HUES48 (cell line): Measurements from ENCODE around the gene JAZF1.
"Not testable (repeated sequence)": the region's sequence is repeated elsewhere in the genome, so short reads cannot be mapped to it uniquely, and the experiment has no call there.

Experiments used
- H3K27ac ChIP-seq: one replicate; pipeline ENCODE4 v1.7.0; 2013; ENCODE audit warnings: low read depth, low read length, inconsistent platforms
- H3K27me3 ChIP-seq: 2 replicates; pipeline ENCODE4 v1.6.1; 2013; ENCODE audit warnings: mild to moderate bottlenecking, low read length; ENCODE audit not compliant: control insufficient read depth, insufficient read depth
- H3K36me3 ChIP-seq: 2 replicates; pipeline ENCODE4 v1.6.1; 2013; ENCODE audit warnings: low read length; ENCODE audit not compliant: control insufficient read depth, insufficient read depth
- H3K4me1 ChIP-seq: 2 replicates; pipeline ENCODE4 v1.6.1; 2013; ENCODE audit warnings: mild to moderate bottlenecking, low read length; ENCODE audit not compliant: control insufficient read depth, insufficient read depth
- H3K4me3 ChIP-seq: 2 replicates; pipeline ENCODE4 v1.5.1; 2013; ENCODE audit warnings: mild to moderate bottlenecking, low read depth, low read length
- H3K9ac ChIP-seq: 2 replicates; pipeline ENCODE4 v1.6.1; 2013; ENCODE audit warnings: mild to moderate bottlenecking, low read depth, low read length, moderate library complexity
- H3K9me3 ChIP-seq: 2 replicates; pipeline ENCODE4 v1.6.1; 2013; ENCODE audit warnings: low read length; ENCODE audit not compliant: control insufficient read depth, insufficient read depth

Gene JAZF1

DNA sequence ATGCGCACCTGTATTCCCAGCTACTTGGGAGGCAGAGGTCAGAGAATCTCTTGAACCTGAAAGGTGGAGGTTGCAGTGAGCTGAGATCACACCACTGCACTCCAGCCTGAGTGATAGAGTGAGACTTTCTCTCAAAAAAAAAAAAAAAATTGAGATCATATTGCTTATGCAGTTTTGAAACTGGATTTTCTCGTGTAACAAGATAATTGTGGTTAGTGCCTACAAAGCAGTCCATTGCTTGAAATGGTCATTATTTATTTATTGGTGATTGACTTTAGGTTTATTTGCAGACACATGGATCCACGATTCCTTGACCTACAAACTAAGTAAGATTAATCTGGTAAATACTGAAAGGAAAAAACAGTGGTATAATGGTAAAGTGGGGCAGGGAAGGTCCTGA is 290.8 kb downstream of the JAZF1 start:
- no peak overlapping the region for H3K27ac ChIP-seq
- H3K27me3 ChIP-seq: no peaks in the 10 kb centered on the region
- H3K4me3 ChIP-seq: no peak overlapping the region
- no peaks in the 10 kb centered on the region for H3K36me3 ChIP-seq
- no peaks in the 10 kb centered on the region for H3K4me1 ChIP-seq
- no peak overlapping the region for H3K9ac ChIP-seq
- no peaks in the 10 kb centered on the region for H3K9me3 ChIP-seq

DNA sequence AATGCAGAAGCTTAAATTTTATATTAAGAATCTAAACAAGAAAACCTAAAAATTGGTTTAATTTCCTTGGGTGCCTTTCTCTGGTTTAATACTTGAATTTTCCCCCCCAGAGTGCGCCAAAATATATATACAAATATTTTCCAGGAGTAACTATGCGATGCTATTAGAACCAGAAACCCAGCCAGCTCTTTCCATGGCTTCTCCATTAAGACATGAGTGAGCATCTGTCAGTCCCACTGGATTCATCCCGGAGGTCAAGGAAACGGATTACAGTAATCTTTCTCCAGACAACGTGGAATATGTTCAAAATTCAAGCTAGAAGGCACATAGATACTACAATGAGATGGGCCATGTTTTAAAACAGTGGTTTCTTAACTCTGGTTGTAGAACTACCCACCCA is 291.9 kb downstream of the JAZF1 start:
- no peaks in the 10 kb centered on the region for H3K27me3 ChIP-seq
- H3K9me3 ChIP-seq: no peaks in the 10 kb centered on the region
- no peak overlapping the region for H3K9ac ChIP-seq
- no peaks in the 10 kb centered on the region for H3K36me3 ChIP-seq
- H3K4me1 ChIP-seq: peaks cover 9% of the 10 kb centered on the region
- H3K4me3 ChIP-seq: no peak overlapping the region
- no peak overlapping the region for H3K27ac ChIP-seq

DNA sequence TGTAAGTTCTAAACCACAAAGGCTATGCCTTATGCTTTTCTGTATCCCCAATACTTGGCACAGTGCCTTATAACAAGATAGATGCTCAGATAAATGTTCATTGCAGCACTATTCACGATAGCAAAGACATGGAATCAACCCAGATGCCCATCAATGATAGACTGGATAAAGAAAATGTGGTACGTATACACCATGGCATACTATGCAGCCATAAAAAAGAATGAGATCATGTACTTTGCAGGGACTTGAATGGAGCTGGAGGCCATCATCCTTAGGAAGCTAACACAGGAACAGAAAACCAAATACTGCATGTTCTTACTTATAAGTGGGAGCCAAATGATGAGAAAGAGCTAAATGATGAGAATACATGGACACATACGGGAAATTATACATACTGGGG is 293.9 kb downstream of the JAZF1 start:
- H3K4me1 ChIP-seq, H3K27me3 ChIP-seq, H3K9me3 ChIP-seq, H3K27ac ChIP-seq, H3K9ac ChIP-seq, H3K4me3 ChIP-seq, H3K36me3 ChIP-seq: not testable (repeated sequence)

DNA sequence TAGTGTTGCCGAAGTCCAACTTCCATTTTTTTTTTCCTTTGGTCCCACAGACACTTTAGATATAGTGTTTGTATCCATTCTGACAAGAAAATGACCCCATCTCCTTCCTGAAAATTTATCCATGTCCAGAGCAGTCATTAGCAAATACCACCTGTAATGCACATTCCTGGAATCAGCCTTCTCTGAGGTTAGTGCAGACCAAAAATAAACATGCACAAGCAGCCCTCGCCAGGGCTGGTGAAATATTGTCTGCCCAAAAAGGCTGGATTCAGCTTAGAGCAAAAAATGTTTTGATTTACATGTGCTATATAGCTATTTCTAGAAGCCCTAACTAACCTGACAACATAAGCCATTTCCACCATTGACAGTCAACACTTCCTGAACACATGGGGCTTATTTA is 294.9 kb downstream of the JAZF1 start:
- no peak overlapping the region for H3K9ac ChIP-seq
- no peaks in the 10 kb centered on the region for H3K27me3 ChIP-seq
- H3K4me3 ChIP-seq: no peak overlapping the region
- H3K9me3 ChIP-seq: no peaks in the 10 kb centered on the region
- H3K36me3 ChIP-seq: no peaks in the 10 kb centered on the region
- no peak overlapping the region for H3K27ac ChIP-seq
- H3K4me1 ChIP-seq: peaks cover 9% of the 10 kb centered on the region

DNA sequence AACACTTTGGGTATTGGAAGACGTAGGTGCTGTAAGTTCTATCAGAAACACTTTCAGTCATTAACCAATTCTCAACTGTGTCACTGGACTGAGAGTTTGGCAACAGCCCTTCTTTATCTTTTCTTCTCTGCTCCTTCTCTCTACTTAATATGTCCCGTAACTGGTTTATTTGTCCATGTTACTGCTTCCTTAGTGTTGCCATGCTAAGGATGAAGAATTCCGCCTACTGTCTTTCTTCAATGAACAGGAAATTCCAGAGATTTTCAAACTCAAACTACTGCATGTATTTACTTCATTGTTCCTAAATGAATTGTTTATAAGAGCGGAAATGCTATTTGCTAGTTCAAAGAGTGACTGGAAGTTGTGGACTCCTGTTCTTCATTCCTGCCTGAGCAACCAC is 296.9 kb downstream of the JAZF1 start:
- Histone ChIP-seq H3K4me3 (no peak overlapping the region), H3K4me1 (peaks cover 9% of the 10 kb centered on the region), H3K36me3 (no peaks in the 10 kb centered on the region), H3K27ac (no peak overlapping the region), H3K9ac (no peak overlapping the region), H3K9me3 (no peaks in the 10 kb centered on the region), H3K27me3 (no peaks in the 10 kb centered on the region)

DNA sequence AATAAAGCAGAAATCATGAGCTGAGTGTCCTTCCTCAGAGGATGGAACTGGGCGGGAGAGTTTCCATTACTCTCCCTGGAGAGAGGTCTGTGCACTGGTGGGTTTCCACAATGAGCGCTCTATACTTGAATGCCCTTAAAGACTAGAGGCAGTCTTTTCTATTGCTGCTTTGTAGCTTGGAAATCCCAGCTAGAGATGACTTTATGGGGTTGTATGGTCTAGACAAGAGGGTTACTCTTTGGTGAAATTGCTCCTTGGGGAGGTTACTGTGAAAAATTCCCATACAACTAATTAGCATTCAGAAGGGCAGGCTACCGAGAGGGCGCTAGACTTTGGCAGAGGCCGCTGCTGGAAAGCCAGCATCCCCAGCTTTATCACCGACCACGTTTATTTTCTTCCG is 303.8 kb downstream of the JAZF1 start:
- H3K9ac ChIP-seq: no peak overlapping the region
- H3K4me1 ChIP-seq: peaks cover 15% of the 10 kb centered on the region; the same call in 1 of the 2 replicates
- no peaks in the 10 kb centered on the region for H3K36me3 ChIP-seq
- no peaks in the 10 kb centered on the region for H3K9me3 ChIP-seq
- H3K27me3 ChIP-seq: no peaks in the 10 kb centered on the region
- no peak overlapping the region for H3K27ac ChIP-seq
- H3K4me3 ChIP-seq: no peak overlapping the region

DNA sequence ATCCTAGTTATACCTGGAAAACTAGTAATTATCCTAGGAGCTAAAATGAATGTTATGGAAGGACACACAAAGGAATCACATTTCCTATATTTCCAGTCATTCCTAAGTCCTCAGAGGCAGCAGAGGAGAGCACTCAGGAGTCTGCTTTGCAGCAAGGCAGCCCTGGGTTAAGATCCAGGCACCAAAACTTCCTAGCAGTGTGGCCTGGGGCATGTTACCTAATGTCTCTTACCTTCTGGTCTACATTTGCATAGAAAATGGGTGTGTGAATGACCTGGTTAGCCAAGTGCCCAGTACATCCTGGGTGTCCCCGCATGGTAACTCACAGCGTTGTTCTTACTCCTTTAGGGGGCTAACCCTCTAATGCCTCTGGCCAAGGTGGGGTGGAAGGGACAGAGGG is 304.8 kb downstream of the JAZF1 start:
- Histone ChIP-seq H3K27me3 (no peaks in the 10 kb centered on the region), H3K9me3 (no peaks in the 10 kb centered on the region), H3K4me1 (peaks cover 15% of the 10 kb centered on the region; the same call in 1 of the 2 replicates), H3K27ac (no peak overlapping the region), H3K36me3 (no peaks in the 10 kb centered on the region), H3K9ac (no peak overlapping the region), H3K4me3 (no peak overlapping the region)

DNA sequence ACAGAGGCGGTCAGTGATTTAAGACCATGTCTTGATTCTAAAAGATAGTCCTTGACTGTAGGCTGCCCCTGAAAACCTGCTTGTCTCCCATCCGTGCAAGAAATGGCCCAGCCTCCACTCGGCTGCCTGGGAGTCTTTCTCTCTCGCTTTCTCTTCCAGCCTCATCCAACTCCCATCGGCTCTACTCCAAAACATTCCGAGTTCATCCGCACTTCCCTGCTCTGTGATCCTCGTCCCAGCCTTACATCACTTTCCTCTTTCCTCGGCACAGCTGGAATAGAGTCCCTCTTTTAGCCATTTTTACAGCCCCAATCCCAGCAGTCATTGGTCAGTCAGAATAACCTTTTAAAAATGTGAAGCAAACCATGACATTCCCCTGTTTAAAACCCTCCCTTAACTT is 305.5 kb downstream of the JAZF1 start:
- no peaks in the 10 kb centered on the region for H3K27me3 ChIP-seq
- H3K9ac ChIP-seq: no peak overlapping the region
- peaks cover 15% of the 10 kb centered on the region; the same call in 1 of the 2 replicates for H3K4me1 ChIP-seq
- H3K4me3 ChIP-seq: no peak overlapping the region
- H3K9me3 ChIP-seq: no peaks in the 10 kb centered on the region
- no peaks in the 10 kb centered on the region for H3K36me3 ChIP-seq
- no peak overlapping the region for H3K27ac ChIP-seq

DNA sequence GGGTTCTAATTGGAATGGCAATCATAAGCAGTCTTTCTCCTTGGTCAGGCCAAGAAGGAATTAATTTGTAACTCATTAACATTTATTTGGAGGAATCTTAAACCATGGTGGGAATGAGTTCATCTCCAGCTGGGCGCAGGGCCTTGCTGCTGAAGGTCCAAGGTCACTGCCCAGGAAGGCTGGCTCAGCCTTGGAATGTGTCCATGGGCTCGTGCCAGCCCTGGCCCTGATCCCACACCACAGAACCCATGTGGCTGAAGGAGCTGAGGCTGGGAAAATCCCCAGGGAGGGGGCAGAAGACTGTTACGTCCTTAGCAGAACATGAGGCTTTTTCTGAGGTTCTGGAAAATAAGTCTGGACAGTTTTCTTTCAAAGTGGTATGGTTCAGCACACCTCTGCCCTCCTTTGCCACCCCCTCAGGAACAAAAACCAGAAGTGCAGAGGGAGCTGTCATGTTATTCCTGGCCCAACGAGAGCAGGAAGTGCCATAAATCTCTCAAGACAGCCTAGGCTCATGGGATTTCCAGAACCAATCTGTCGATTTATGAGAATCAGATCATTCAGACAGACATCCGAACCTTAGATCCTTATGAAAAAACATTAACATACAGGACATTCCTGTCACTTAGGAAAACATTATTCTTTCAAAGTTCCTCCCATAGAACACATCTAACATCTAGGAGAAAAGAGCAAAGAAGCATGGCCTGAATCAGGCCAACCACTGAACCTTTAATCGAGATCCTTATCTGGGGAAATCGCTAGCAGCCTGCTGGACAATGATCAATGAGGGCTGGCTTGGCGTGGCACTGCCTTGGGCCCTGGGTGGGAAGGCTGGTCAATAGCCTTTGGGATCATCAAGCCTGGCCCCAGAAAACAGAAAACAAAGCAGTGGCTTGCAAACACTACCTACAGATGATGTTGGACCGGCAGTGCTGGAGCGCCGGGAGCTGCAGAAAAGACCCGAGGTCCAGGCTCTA is 306.3 kb downstream of the JAZF1 start:
- Histone ChIP-seq H3K9me3 (no peaks in the 10 kb centered on the region), H3K27me3 (no peaks in the 10 kb centered on the region), H3K27ac (no peak overlapping the region), H3K36me3 (no peaks in the 10 kb centered on the region), H3K9ac (no peak overlapping the region), H3K4me3 (no peak overlapping the region), H3K4me1 (peaks cover 18% of the 10 kb centered on the region)

DNA sequence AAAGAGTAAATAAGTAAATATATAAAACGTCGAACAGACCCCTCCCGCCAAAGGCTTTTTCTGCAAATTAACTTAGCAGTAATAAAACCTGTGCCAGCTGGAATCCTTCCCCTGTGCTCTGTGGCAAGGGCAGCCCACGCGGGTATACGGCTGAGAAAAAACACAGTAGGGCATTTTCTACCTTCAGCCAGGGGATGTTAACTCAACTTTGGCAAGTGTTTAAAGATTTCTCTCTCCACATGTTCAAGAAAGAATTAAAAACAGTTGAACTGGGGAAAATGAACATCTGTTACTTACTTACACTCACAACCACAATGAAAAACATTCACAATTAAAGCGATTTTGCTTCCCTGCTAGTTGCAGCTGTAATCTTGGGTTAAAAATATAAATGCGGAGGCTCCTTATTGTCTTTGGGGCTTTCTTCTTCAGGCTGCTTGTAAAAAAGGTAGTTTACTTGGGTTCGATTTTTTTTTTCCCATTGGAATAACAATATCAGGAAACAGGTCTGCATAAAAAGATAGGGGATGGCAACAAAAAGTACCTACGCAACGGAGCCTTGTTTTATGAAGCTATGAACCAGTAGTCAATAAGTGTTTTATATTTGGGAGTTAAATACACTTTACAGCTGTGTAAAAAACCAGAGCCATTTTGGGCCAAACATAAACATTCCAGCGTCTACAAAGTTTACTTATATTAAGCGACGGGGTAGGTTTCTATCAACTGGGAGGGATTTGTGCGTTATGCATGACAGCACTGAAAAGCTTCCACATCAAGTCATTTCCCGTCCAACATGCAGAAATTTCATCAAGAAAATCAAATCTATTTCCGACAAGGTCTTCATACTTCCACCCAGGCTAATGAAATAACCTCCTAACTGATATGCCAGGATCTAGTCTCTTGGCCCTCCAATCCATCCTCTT is 308.0 kb downstream of the JAZF1 start:
- no peak overlapping the region for H3K4me3 ChIP-seq
- H3K27ac ChIP-seq: no peak overlapping the region
- no peaks in the 10 kb centered on the region for H3K9me3 ChIP-seq
- H3K4me1 ChIP-seq: peaks cover 26% of the 10 kb centered on the region
- no peaks in the 10 kb centered on the region for H3K36me3 ChIP-seq
- H3K27me3 ChIP-seq: no peaks in the 10 kb centered on the region
- no peak overlapping the region for H3K9ac ChIP-seq

DNA sequence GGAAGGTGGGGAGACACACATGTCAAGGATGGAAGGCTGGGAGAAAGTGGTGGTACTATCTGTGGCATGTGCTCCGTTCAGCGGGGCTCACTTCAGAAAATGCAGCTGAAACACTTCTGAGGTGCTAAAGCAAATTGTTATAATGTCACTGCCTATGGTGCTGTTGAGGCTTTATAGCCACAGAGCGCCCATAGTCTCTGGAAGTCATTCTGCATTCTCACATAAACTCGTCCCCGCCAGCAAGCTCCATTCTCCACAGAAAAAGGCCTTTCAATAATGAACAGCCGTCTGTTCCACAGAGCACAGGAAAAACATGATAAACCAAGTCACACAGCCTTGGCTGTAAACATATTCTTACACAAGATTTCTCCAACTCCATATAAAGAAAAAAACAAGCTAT is 308.7 kb downstream of the JAZF1 start:
- no peak overlapping the region for H3K9ac ChIP-seq
- H3K27me3 ChIP-seq: no peaks in the 10 kb centered on the region
- H3K9me3 ChIP-seq: no peaks in the 10 kb centered on the region
- no peak overlapping the region for H3K4me3 ChIP-seq
- H3K4me1 ChIP-seq: peaks cover 26% of the 10 kb centered on the region
- H3K36me3 ChIP-seq: no peaks in the 10 kb centered on the region
- no peak overlapping the region for H3K27ac ChIP-seq
